T-helper 2 cell treated with Interferon-gamma antibody and Interleukin-4, amounts not matched to agents 100 ng/mL and 5 ng/mL, for 36 hours (primary cell): Measurements from ENCODE around the gene RDH8. TPM values are rescaled to one million over a fixed set of nuclear protein-coding genes. Genes with fewer than 3 reads are reported as not detected.

Experiments
- intact Hi-C: fragments of 100-400 bp; cut with micrococcal nuclease; formaldehyde crosslinking; loops from one replicate; pipeline ENCODE4 v1.15.1; 2023
- total RNA-seq: library from RNA; stranded (reverse); gene quantifications from 2 replicates; pipeline ENCODE4 v1.2.3, GENCODE V29; 2022

Gene RDH8
- total RNA-seq, 1 donor from 2014 or later, result not detected

- intact Hi-C loops, result no loop called here
Observed at GRCh38 chr19:10036601-10037071, 23.4 kb downstream of the RDH8 start.

GRCh38 chr19:10037367-10037766, 24.1 kb downstream of the RDH8 start:
- intact Hi-C loops, result no loop called here

GRCh38 chr19:10037809-10038208, 24.5 kb downstream of the RDH8 start:
- intact Hi-C loops, result no loop called here

GRCh38 chr19:10043286-10043927, 30.1 kb downstream of the RDH8 start:
- intact Hi-C loops, result no loop called here

- intact Hi-C loops, result no loop called here
Observed at GRCh38 chr19:10044390-10044789, 31.1 kb downstream of the RDH8 start.

- intact Hi-C loops, result no loop called here
Observed at GRCh38 chr19:10045371-10045770, 32.1 kb downstream of the RDH8 start.

- intact Hi-C loops, result no loop called here
Observed at GRCh38 chr19:10049626-10050025, 36.3 kb downstream of the RDH8 start.

GRCh38 chr19:10052602-10053360, 39.5 kb downstream of the RDH8 start:
- intact Hi-C loops, result no loop called here

GRCh38 chr19:10061717-10062310, 48.5 kb downstream of the RDH8 start:
- intact Hi-C loops, result no loop called here

GRCh38 chr19:10068205-10068604, 54.9 kb downstream of the RDH8 start:
- intact Hi-C loops, result no loop called here

- intact Hi-C loops, result no loop called here
Observed at GRCh38 chr19:10069046-10069445, 55.8 kb downstream of the RDH8 start.

- intact Hi-C loops, result no loop called here
Observed at GRCh38 chr19:10070730-10071446, 57.6 kb downstream of the RDH8 start.

Other genes with a start within 250 kb of the RDH8 start
- 5.9 and 6.5 TPM in 2 replicates for gene ZNF846, start 244.7 kb upstream of the RDH8 start, total RNA-seq
- gene FBXL12, start 194.4 kb upstream of the RDH8 start, total RNA-seq, result 16.7 and 17.9 TPM in 2 replicates
- 359 and 403 TPM in 2 replicates for gene UBL5, start 185.6 kb upstream of the RDH8 start, total RNA-seq
- gene PIN1, start 178.2 kb upstream of the RDH8 start, total RNA-seq, result 91.0 and 100 TPM in 2 replicates
- gene OLFM2, start 77.0 kb upstream of the RDH8 start, total RNA-seq, result 7.5 and 9.0 TPM in 2 replicates
- not detected in 2 replicates for gene COL5A3, start 3.0 kb upstream of the RDH8 start, total RNA-seq
- gene SHFL, start 72.8 kb downstream of the RDH8 start, total RNA-seq, result 67.8 and 68.1 TPM in 2 replicates
- 1.3 and 2.0 TPM in 2 replicates for gene ANGPTL6, start 89.2 kb downstream of the RDH8 start, total RNA-seq
- 82.1 and 83.0 TPM in 2 replicates for gene PPAN, start 92.9 kb downstream of the RDH8 start, total RNA-seq
- 27.7 and 31.1 TPM in 2 replicates for gene P2RY11, start 98.2 kb downstream of the RDH8 start, total RNA-seq
- gene EIF3G, start 106.4 kb downstream of the RDH8 start, total RNA-seq, result 226 and 229 TPM in 2 replicates
- 398 and 410 TPM in 2 replicates for gene DNMT1, start 181.5 kb downstream of the RDH8 start, total RNA-seq
- 6.9 and 7.0 TPM in 2 replicates for gene S1PR2, start 217.8 kb downstream of the RDH8 start, total RNA-seq
- gene MRPL4, start 238.7 kb downstream of the RDH8 start, total RNA-seq, result 76.3 and 77.9 TPM in 2 replicates